Body of pancreas (tissue), 4 donors: Measurements from ENCODE around the gene SLC12A6.

Source experiments
- POLR2A ChIP-seq, 3 donors: fragments of 450-650 bp; IDR thresholded peaks; one replicate each; pipeline ENCODE4 v1.6.1; 2016; ENCODE audit warnings: antibody characterized with exemption in 3 of 3, mild to moderate bottlenecking in 2 of 3
- TF ChIP-seq, protein P1 (sequence below), 7 experiments: fragments of 450-650 bp in 4 of 7; fragments of 200-600 bp in 3 of 7; sonication (generic) in 3 of 7; IDR thresholded peaks; one replicate each; pipeline ENCODE4 v1.5.1; 2016 to 2019; ENCODE audit warnings: antibody characterized with exemption in 7 of 7

DNA sequence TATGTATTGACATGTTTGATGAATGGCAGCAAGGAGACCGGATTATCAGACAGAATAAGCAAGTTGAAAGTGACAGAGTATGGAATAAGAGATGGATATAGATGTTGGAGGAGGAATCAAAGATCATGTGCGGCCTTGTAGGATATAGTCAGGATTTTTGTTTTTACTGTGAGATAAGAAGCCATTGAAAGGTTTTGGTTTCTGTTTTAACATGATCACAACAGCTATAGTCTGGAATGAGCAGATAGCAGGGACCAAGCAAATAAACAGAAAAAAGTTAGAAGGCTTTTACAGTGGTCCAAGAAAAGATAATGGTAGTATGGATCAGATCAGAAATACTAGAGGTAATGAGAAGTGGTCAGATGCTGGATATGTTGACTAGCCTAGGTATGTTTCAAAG is 52.6 kb downstream of the SLC12A6 start:
- TF ChIP-seq, protein P1, sequence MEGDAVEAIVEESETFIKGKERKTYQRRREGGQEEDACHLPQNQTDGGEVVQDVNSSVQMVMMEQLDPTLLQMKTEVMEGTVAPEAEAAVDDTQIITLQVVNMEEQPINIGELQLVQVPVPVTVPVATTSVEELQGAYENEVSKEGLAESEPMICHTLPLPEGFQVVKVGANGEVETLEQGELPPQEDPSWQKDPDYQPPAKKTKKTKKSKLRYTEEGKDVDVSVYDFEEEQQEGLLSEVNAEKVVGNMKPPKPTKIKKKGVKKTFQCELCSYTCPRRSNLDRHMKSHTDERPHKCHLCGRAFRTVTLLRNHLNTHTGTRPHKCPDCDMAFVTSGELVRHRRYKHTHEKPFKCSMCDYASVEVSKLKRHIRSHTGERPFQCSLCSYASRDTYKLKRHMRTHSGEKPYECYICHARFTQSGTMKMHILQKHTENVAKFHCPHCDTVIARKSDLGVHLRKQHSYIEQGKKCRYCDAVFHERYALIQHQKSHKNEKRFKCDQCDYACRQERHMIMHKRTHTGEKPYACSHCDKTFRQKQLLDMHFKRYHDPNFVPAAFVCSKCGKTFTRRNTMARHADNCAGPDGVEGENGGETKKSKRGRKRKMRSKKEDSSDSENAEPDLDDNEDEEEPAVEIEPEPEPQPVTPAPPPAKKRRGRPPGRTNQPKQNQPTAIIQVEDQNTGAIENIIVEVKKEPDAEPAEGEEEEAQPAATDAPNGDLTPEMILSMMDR (IDR thresholded peaks at IDR 0.05): no peak
- no peak for TF ChIP-seq POLR2A (IDR thresholded peaks at IDR 0.05)
